AG09309 (cell line): ENCODE measurements around the gene FIBCD1.

Source experiments
- DNase-seq: peaks from one replicate; pipeline ENCODE4 v3.0.0-alpha.2; 2010; ENCODE audit warnings: low read depth
- H3K4me3 ChIP-seq: 2 replicates; pipeline ENCODE4 v1.5.1; 2011; ENCODE audit warnings: mild to moderate bottlenecking, low read depth, low read length, moderate library complexity; ENCODE audit not compliant: control insufficient read depth
- CTCF ChIP-seq: IDR thresholded peaks from 2 replicates; pipeline ENCODE4 v1.5.1; 2011; ENCODE audit warnings: mild to moderate bottlenecking, low read depth, low read length, inconsistent platforms; ENCODE audit not compliant: insufficient read depth, control insufficient read depth; ENCODE audit errors: missing control alignments

FIBCD1 gene

DNA sequence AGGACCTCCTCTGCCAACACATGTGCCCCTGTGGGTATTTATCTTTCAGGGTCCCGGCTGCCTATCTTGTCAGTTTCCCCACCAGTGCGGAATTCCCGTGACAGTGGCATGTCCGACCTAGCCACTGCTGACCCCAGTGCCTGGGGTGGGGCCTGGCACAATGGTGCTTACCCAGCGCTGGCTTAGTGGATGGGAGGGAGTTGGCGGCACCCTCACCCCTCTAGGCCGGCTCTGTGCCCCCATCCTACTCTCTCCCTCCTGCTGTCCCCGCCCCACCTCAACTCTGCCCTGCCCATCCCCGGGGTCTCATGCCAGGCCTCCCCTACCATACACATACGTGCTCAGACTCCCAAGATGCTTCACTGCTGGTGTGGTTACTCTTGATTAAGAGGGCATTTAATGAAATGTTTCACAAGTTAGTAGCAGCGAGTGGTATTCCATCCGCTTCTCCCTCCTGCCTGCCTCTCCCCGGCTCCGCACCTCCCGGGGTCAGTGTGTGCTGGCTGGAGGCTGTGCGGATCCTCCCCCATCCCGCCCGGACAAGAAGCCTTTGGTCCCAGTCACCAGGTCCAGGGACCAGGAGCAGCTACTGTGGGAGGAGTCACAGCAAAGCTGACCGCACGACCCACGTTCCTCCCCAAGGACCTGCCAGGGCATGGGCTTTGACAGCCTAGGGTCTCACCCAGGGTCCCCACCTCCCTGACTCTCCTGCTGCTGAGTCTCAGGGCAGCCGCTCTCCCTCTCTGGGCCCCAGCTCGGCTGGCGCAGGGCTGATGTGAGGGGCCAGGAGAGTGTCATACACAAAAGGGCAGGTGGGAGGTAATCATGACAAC is 32.9 kb downstream of the FIBCD1 start:
- no peak overlapping the region for H3K4me3 ChIP-seq
- no peak for DNase-seq
- no peak for TF ChIP-seq CTCF

DNA sequence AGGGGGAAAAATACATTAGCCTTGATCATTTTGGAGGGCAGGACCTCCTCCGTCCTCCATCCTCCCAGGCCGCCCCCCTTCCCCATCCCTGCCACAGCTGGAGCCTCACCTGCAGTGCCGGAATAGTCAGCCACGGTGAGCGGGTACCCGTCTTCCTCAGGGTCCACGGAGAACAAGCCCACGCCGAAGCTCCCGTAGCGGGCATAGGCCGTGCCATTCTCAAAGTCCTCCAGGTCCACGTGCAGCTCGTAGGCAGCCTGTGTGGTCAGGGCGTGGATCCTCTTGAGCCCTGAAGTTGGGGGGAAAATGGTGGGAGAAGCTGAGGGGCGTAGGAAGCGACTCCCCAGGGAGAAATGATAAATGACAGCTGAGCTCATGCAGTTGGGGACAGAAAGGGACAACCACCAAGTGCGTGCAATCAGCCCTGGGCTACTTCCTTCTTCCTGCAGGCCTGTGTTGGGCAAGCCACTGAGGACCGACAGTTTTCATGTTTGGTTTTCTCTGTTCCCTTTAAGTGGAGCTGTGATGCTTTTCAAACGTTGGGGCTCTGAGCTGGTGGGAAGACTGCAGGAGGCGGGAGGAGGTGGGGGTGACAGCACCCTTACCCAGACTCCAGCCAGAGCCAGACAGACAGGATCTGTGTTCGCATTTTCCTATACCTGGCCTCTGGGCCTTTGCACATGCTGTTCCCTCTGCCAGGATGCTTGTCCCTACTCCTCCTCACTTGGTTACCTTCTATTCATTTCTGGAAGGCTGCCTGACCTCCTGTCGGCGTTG is 33.7 kb downstream of the FIBCD1 start:
- no peak for TF ChIP-seq CTCF
- DNase-seq, result no peak
- no peak overlapping the region for H3K4me3 ChIP-seq

DNA sequence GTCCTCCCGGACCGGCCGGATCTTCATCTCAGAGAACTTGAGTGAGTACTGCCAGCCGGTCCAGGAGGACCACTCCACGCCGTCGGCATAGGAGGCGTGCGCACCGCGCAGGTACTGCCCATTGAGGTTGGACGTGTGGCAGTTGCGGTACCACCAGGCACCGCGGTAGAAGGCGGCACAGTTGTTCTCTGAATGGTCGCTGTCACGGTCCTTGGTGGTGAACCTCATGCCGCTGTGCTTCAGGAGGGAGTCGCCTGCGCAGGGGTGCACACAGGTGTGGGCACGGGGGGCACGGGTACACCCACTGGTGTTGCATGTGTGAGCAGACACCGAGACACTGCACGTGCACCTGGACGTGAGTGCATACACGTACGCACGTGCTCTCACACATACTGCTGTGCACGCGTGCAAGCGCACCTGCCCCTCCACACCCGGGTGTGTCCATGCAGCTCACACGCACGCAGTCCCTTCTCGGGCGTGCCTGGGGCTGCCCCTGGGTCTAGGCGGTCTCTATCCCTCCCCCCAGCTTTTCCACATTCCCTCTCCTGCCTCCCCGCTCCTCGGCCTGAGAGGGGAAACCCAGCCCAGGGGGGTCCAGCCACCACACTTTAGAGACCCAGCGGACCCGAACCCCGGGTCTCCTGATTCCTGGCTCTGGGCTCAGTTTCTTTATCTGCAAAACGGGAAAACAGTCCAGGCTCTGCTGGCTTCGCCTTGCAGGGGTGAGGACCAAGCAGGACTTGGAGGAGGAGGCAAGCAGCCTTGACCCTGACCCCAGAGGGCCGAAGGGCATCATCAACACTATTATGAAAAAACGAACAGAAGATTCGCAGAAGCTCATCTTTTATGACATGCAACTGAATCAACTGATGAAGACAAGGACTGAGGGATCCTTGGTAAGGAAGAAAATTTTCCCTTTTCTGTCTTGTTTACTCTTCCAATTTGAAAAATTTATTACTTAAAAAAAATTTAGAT is 34.7 kb downstream of the FIBCD1 start:
- no peak overlapping the region for H3K4me3 ChIP-seq
- TF ChIP-seq CTCF, result no peak
- DNase-seq, result no peak

DNA sequence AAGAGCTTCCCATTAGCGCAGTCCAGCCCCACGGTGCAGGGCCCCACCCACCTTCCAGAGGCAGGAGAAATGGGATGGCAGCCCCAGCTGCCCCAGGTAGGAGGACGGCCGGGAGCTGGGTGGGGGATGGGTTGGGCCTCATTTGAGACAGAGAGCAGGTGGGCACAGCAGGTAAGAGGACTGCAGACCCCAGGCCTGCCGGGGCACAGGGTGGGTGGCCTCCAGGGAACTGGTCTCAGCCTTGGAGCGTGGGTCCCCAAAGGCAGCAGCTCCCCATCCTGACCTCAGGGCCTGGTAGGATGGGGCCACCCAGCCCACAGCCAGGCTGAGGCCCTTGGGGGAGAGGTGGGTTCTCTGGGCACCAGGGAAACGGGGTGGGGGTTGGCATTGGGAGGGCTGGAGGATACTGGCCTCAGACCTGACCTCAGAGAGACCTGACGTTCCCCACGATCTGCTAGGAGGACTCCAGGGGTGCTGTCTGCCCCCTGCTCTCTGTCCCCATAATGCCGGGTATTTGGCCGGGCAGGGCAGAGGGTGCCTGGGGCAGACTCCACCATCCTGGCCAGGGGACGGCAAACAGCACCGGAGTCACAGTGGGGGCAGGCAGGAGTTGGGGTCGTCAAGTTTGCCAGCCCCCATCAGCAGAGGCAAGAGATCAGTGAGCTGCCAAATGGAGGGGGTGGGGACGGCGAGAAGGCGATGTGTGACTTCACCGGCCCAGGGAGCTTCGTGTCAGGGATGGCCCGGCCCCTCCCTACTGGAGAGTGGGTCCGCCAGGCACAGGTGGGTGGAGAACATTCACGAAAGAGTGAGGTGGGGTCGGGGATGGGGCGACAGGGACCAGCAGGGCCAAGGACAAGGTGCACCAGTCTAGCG is 35.6 kb downstream of the FIBCD1 start:
- no peak for DNase-seq
- no peak overlapping the region for H3K4me3 ChIP-seq
- TF ChIP-seq CTCF, result no peak

GRCh38 chr9:130902204-130903185 is 36.6 kb downstream of the FIBCD1 start:
- no peak for DNase-seq
- TF ChIP-seq CTCF, result no peak
- no peak overlapping the region for H3K4me3 ChIP-seq
